SU-DHL-6 (cell line): ENCODE data around the gene IFIT2.
"Not testable (repeated sequence)": the region's sequence is repeated elsewhere in the genome, so short reads cannot be mapped to it uniquely, and the experiment has no call there.

Experiments
- H2AFZ ChIP-seq: fragments of 200-600 bp; sonication (generic); 2 replicates; pipeline ENCODE4 v1.6.1; 2014; ENCODE audit warnings: low read depth, mild to moderate bottlenecking, moderate library complexity, mixed read lengths, antibody characterized with exemption, low read length; ENCODE audit not compliant: severe bottlenecking
- H3F3A ChIP-seq: fragments of 200-600 bp; shearing (Covaris generic); 2 replicates; pipeline ENCODE4 v1.6.0; 2016; ENCODE audit warnings: antibody characterized with exemption, mild to moderate bottlenecking; ENCODE audit not compliant: insufficient read depth
- H3K27ac ChIP-seq: fragments of 200-600 bp; sonication (generic); 2 replicates; pipeline ENCODE4 v1.5.1; 2016; ENCODE audit warnings: low read depth, mild to moderate bottlenecking, low read length, moderate library complexity, mixed read lengths
- H3K27me3 ChIP-seq: fragments of 200-600 bp; sonication (generic), shearing (Covaris generic); 2 replicates; pipeline ENCODE4 v1.6.0; 2014; ENCODE audit warnings: mild to moderate bottlenecking, low read length
- H3K36me3 ChIP-seq: fragments of 200-600 bp; sonication (generic); 2 replicates; pipeline ENCODE4 v1.6.1; 2014; ENCODE audit warnings: mild to moderate bottlenecking, low read length, mixed read lengths
- H3K4me2 ChIP-seq: fragments of 300-600, 200-600 bp; shearing (Covaris generic), sonication (generic); 2 replicates; pipeline ENCODE4 v1.6.0; 2014; ENCODE audit warnings: low read length, low read depth, mild to moderate bottlenecking; ENCODE audit not compliant: poor library complexity, severe bottlenecking
- H3K4me3 ChIP-seq: fragments of 200-600 bp; sonication (generic); 2 replicates; pipeline ENCODE4 v1.5.1; 2014; ENCODE audit warnings: antibody characterized with exemption, low read length, mild to moderate bottlenecking, mixed read lengths; ENCODE audit not compliant: insufficient read depth, poor library complexity, severe bottlenecking
- H3K79me2 ChIP-seq: fragments of 200-600 bp; sonication (generic); 2 replicates; pipeline ENCODE4 v1.6.1; 2014; ENCODE audit warnings: mild to moderate bottlenecking, low read length, moderate library complexity; ENCODE audit not compliant: insufficient read depth
- H3K9ac ChIP-seq: fragments of 200-600 bp; sonication (generic); 2 replicates; pipeline ENCODE4 v1.7.0; 2014; ENCODE audit warnings: mild to moderate bottlenecking, low read length
- H3K9me2 ChIP-seq: fragments of 200-600 bp; sonication (generic); replicated peaks from 2 replicates; pipeline ENCODE4 v1.6.1; 2014; ENCODE audit warnings: low read length; ENCODE audit not compliant: insufficient read depth
- H3K9me3 ChIP-seq: fragments of 200-600 bp; sonication (generic); 2 replicates; pipeline ENCODE4 v1.6.1; 2014; ENCODE audit warnings: low read length, mixed read lengths; ENCODE audit not compliant: insufficient read depth
- H4K20me1 ChIP-seq: fragments of 200-600 bp; sonication (generic); 2 replicates; pipeline ENCODE4 v1.6.1; 2014; ENCODE audit warnings: low read depth, mild to moderate bottlenecking, antibody characterized with exemption, low read length, moderate library complexity, mixed read lengths
- CTCF ChIP-seq: fragments of 200-600 bp; sonication (generic); IDR thresholded peaks from one replicate; pipeline ENCODE4 v1.5.1; 2017; ENCODE audit warnings: antibody characterized with exemption, mild to moderate bottlenecking, low read length, moderate library complexity; ENCODE audit not compliant: insufficient read depth, poor library complexity, severe bottlenecking
- EZH2phosphoT487 ChIP-seq: fragments of 200-600 bp; sonication (generic), shearing (Covaris generic); conservative IDR thresholded peaks from 2 replicates; pipeline ENCODE4 v1.6.1; 2018; ENCODE audit warnings: mild to moderate bottlenecking, antibody characterized with exemption, low read length, moderate library complexity, mixed read lengths

Gene IFIT2

GRCh38 chr10:89281606-89282395 lies 20.0 kb upstream of the IFIT2 start:
- H3K27ac ChIP-seq: no peak overlapping the region
- H3F3A ChIP-seq: no peaks in the 10 kb centered on the region
- H2AFZ ChIP-seq: no peak overlapping the region

GRCh38 chr10:89283025-89283935 lies 18.6 kb upstream of the IFIT2 start:
- H4K20me1 ChIP-seq: no peaks in the 10 kb centered on the region
- H3K9me3 ChIP-seq: no peaks in the 10 kb centered on the region
- no peaks in the 10 kb centered on the region for H3K79me2 ChIP-seq
- no peak overlapping the region for H2AFZ ChIP-seq
- no peaks in the 10 kb centered on the region for H3K36me3 ChIP-seq
- H3K27ac ChIP-seq: no peak overlapping the region
- H3K9ac ChIP-seq: no peak overlapping the region
- no peak overlapping the region for H3K4me3 ChIP-seq
- no peaks in the 10 kb centered on the region for H3K9me2 ChIP-seq
- H3K27me3 ChIP-seq: no peaks in the 10 kb centered on the region
- TF ChIP-seq CTCF (no peak), EZH2phosphoT487 (no peak)
- no peaks in the 10 kb centered on the region for H3F3A ChIP-seq
- no peak overlapping the region for H3K4me2 ChIP-seq

More at GRCh38 chr10:89281606-89282395, 20.0 kb upstream of the IFIT2 start:
- no peak for TF ChIP-seq EZH2phosphoT487
- no peak for TF ChIP-seq CTCF
- Histone ChIP-seq H3K4me2 (no peak overlapping the region), H4K20me1 (no peaks in the 10 kb centered on the region), H3K9ac (no peak overlapping the region), H3K9me3 (no peaks in the 10 kb centered on the region), H3K36me3 (no peaks in the 10 kb centered on the region), H3K79me2 (no peaks in the 10 kb centered on the region), H3K4me3 (no peak overlapping the region), H3K9me2 (no peaks in the 10 kb centered on the region), H3K27me3 (no peaks in the 10 kb centered on the region)

- H3K27me3 ChIP-seq: no peaks in the 10 kb centered on the region
- no peaks in the 10 kb centered on the region for H4K20me1 ChIP-seq
- no peak for TF ChIP-seq EZH2phosphoT487
- no peak for TF ChIP-seq CTCF
- no peak overlapping the region for H3K4me2 ChIP-seq
- H3K79me2 ChIP-seq: no peaks in the 10 kb centered on the region
- no peak overlapping the region for H3K9ac ChIP-seq
- H3F3A ChIP-seq: no peaks in the 10 kb centered on the region
- H3K9me2 ChIP-seq: no peaks in the 10 kb centered on the region
- H2AFZ ChIP-seq: no peak overlapping the region
- H3K4me3 ChIP-seq: no peak overlapping the region
- no peaks in the 10 kb centered on the region for H3K9me3 ChIP-seq
- no peaks in the 10 kb centered on the region for H3K36me3 ChIP-seq
- H3K27ac ChIP-seq: no peak overlapping the region
Measured at GRCh38 chr10:89283936-89284475, 17.8 kb upstream of the IFIT2 start.

- H3K27me3 ChIP-seq, H4K20me1 ChIP-seq, H3F3A ChIP-seq, H2AFZ ChIP-seq, H3K27ac ChIP-seq, H3K4me2 ChIP-seq, H3K4me3 ChIP-seq, H3K9me2 ChIP-seq, H3K9ac ChIP-seq, H3K79me2 ChIP-seq, H3K36me3 ChIP-seq, H3K9me3 ChIP-seq: not testable (repeated sequence)
Measured at GRCh38 chr10:89284711-89285110, 17.1 kb upstream of the IFIT2 start.

- H3K9me2 ChIP-seq, H3K9ac ChIP-seq, H3K79me2 ChIP-seq, H3K36me3 ChIP-seq, H3K27me3 ChIP-seq, H4K20me1 ChIP-seq, H3K4me3 ChIP-seq, H3F3A ChIP-seq, H3K4me2 ChIP-seq, H2AFZ ChIP-seq, H3K9me3 ChIP-seq, H3K27ac ChIP-seq: not testable (repeated sequence)
Measured at GRCh38 chr10:89285303-89285702, 16.5 kb upstream of the IFIT2 start.
